22Rv1 (cell line): Measurements from ENCODE around the gene DGKG.

Experiments
- H3K27ac ChIP-seq: fragments of 450-650 bp; 2 replicates; pipeline ENCODE4 v1.5.1; 2017
- CTCF ChIP-seq: fragments of 450-650 bp; IDR thresholded peaks from 2 replicates; pipeline ENCODE4 v1.5.1; 2017; ENCODE audit warnings: mild to moderate bottlenecking
- ZFX ChIP-seq: fragments of 450-650 bp; IDR thresholded peaks from 2 replicates; pipeline ENCODE4 v1.6.1; 2017; ENCODE audit warnings: antibody characterized with exemption, borderline replicate concordance

DGKG gene

GRCh38 chr3:186251948-186252619 is 110.0 kb downstream of the DGKG start:
- TF ChIP-seq ZFX: no peak
- TF ChIP-seq CTCF: no peak

GRCh38 chr3:186248850-186249249 is 113.2 kb downstream of the DGKG start:
- H3K27ac ChIP-seq: no peak overlapping the region
- TF ChIP-seq CTCF: no peak
- TF ChIP-seq ZFX: no peak

More at GRCh38 chr3:186251948-186252619, 110.0 kb downstream of the DGKG start:
- no peak overlapping the region for H3K27ac ChIP-seq

GRCh38 chr3:186247821-186248814 is 113.9 kb downstream of the DGKG start:
- no peak for TF ChIP-seq CTCF
- H3K27ac ChIP-seq: no peak overlapping the region

GRCh38 chr3:186246941-186247340 is 115.1 kb downstream of the DGKG start:
- TF ChIP-seq ZFX (no peak), CTCF (no peak)
- no peak overlapping the region for H3K27ac ChIP-seq

GRCh38 chr3:186244016-186244415 is 118.0 kb downstream of the DGKG start:
- H3K27ac ChIP-seq: no peak overlapping the region
- TF ChIP-seq ZFX (no peak), CTCF (no peak)

GRCh38 chr3:186241910-186242821 is 119.9 kb downstream of the DGKG start:
- TF ChIP-seq CTCF (no peak; the same call in 1 of the 2 replicates), ZFX (no peak)
- no peak overlapping the region for H3K27ac ChIP-seq
